Amygdala (tissue), 56 donors: ENCODE results near the gene PTEN.
"Not testable (repeated sequence)": the region's sequence is repeated elsewhere in the genome, so short reads cannot be mapped to it uniquely, and the experiment has no call there.

Experiments
- DNase-seq, 56 donors: peaks; one replicate each; lab custom pipeline; 2025; lab: John Stamatoyannopoulos, UW

The PTEN gene

DNA sequence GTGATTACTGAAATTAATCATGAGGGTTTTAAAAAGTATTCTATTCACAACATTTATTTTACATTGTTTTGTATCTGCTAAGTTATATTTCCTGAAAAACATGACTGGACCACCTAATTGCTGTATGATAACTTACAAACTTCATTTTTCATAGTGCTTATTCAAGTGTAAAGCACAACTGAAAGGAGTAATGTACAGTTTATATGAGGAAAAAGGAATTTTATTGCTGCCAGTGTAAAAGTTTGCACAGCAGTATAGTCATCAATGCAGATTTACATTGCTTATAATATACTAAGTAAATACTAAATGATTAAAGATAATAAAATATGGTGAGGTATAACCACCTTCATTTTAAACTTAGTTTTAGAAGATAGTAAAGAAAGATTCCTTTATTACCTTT is 4.0 kb downstream of the PTEN start:
- DNase-seq: no peak

DNA sequence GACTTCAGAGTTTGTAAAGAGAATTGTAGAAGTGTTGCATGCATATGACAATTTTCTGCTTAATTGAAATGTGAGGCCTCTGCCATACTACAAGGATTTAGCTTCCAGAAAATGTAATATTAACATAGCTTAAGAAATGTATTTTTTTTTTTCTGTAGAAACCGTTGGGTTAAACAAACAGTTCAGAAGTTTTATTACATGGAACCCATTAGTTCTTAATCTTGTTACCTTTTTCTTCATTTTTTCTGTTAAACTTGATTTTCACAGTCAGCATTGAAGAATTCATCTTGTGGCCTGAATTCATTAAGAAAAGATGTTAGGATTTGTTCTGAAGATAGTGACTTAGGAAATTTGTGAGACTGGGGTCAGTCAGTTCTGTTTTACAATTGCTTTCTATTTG is 4.9 kb downstream of the PTEN start:
- no peak for DNase-seq

DNA sequence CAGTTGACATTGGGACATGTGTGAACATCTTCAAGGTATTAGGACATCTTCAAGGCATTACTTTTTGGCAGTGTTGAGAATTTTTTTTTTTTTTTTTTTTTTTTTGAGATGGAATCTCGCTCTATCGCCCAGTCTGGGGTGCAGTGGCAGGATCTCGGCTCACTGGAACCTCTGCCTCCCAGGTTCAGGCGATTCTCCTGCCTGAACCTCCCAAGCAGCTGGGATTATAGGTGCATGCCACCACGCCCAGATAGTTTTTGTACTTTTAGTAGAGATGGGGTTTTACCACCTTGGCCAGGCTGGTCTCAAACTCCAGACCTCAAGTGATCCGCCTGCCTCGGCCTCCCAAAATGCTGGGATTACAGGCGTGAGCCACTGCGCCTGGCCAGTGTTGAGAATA is 5.7 kb downstream of the PTEN start:
- DNase-seq: not testable (repeated sequence)

DNA sequence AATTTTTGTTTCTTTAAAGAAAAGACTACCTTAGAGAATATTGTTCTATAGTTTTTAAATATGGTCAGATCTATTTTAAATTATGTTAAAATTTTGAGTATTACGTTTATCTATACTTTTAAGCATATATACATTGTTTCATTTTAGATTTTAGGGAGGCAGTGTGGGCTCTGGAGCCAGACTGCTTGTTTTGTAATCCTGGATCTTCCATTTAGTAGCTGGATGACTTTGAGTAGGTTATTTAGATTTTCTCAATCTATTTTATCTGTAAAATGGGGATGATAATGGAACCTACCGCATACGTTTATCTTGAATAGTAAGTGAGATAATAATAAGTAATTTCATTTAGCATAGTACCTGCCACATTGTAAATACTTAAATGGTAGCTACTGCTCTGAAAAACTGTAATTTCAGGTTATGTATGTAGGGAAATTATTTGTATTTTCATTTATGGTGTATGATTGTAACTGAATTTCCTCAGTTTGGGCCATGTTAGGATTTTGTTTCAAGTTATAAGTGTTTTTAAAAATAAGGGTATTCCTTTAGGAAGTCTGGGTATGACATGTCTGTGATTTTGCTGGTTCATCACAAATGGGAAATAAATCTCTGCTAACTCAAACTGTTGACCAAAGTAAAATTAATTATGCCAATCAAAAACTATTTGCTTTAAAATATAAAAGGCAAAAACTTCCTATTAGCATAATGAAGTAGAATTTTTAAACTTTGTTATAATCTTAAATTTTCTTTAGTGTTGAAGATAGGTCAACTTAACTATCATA is 6.5 kb downstream of the PTEN start:
- DNase-seq: no peak

DNA sequence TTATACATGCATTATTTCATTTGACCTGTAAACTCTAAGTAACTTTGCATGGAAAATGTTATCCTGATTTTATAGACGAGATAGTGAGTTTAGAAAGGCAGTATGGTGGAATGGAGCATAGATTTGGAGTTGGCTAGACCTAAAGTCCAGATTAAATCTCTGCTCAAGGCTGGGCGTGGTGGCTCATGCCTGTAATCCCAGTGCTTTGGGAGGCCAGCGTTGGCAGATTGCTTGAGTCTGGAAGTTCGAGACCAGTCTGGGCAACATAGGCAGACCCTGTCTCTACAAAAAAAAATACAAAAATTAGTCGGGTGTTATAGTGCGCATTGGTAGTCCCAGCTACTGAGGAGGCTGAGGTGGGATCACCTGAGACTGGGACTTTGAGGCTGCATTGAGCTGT is 9.4 kb downstream of the PTEN start:
- DNase-seq: no peak

DNA sequence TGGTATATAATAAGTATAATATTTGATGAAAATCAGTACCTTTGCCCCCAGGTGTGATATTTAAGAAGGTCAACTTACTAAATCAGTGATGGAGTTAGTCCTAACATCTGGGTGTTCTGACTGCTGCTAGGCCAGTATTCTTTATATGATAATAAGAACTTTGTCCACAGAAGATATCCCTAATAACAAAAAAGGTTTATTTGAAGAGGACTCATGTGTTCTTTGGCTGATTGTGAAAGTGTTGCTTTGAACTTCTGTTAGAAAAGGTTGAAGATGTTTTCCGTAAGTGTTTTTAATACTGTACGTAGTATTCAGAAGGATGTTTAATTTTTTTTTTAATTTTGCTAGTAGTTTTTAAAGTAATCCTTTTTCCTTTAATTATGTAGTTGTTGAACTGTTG is 10.2 kb downstream of the PTEN start:
- DNase-seq: no peak

DNA sequence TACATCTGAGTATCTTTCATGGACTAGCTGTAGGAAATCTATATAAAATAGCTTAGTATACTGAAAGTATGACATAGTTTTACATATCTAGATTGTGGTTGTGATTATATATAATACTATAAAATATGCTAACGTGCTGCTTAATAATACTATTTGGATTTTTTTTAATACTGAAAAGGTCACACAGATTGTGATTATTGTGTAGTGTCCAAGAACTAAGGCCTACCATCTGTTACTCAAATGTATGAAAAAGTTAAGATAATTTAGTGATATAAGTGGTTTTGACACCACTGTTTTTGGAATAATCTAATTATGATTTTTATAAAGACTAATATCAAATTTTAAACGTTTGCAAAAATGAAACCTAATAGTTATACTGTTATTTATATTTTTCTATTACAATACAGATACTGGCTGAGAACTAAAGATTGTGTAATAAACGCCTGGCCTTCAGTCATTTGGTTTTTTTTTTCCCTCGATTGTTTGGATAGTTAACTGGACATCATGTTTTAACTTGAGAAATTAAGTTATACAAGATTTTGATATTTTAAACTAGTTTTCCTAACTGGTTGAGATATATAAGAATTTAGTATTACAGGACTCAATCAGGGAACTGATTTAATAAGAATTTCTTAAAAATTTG is 12.6 kb downstream of the PTEN start:
- DNase-seq: no peak

DNA sequence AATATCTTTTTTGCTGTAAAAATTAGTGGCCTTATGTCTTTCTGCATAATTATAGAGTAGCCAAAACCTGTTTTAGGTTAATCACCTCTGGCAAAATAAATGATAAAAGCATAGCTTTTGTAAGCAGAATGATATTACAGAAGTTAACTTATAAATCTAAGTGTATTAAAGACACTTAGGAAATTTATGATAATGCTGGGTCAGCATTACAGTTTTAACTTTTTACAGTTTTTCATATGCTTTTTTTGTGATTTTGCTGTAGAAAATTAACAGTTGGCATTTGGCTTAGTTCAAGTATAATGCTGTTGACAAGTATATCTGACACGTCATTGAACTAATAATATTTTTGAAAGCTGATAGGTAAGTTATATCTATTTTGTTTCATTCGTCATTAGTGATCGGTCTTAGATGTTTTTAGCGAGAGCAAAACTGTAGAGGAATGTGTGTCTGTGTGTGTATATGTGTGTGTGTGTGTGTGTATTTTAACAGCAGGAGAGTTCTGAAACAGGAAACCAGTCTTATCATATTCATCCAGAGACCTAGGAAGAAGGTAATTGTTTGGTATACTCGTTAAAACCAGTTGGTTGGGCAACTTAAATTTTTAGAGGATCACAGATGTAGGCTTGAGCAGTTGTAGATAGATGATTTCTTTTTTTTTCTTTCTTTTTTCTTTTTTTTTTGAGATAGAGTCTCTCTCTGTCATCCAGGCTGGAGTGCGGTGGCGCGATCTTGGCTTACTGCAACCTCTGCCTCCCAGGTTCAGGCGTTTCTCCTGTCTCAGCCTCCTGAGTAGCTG is 15.4 kb downstream of the PTEN start:
- DNase-seq: no peak

DNA sequence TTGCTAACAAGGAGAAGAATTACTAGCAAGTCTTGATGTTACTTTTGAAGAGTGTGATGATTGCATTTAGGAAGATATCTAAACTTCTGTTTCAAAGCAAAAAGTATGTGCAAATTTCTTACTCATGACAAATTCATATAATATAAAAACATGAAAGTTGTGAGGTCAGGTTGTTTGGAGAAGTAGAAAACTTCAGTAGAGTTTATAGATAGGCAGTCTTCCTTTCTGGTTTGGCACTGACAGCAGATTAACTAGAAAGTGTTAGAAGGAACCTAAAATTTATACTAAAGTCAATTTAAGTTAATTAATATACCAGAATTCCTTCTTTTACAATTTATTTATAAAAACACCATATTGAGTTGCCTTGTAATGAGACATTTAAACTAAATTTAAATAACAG is 16.9 kb downstream of the PTEN start:
- no peak for DNase-seq

DNA sequence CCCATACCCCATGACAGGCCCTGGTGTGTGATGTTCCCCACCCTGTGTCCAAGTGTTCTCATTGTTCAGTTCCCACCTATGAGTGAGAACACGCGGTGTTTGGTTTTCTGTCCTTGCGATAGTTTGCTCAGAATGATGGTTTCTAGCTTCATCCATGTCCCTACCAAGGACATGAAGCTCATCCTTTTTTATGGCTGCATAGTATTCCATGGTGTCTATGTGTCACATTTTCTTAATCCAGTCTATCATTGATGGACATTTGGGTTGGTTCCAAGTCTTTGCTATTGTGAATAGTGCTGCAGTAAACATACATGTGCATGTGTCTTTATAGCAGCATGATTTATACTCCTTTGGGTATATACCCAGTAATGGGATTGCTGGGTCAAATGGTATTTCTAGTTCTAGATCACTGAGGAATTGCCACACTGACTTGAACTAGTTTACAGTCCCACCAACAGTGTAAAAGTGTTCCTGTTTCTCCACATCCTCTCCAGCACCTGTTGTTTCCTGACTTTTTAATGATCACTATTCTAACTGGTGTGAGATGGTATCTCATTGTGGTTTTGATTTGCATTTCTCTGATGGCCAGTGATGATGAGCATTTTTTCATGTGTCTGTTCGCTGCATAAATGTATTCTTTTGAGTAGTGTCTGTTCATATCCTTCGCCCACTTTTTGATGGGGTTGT is 18.1 kb downstream of the PTEN start:
- DNase-seq: not testable (repeated sequence)

DNA sequence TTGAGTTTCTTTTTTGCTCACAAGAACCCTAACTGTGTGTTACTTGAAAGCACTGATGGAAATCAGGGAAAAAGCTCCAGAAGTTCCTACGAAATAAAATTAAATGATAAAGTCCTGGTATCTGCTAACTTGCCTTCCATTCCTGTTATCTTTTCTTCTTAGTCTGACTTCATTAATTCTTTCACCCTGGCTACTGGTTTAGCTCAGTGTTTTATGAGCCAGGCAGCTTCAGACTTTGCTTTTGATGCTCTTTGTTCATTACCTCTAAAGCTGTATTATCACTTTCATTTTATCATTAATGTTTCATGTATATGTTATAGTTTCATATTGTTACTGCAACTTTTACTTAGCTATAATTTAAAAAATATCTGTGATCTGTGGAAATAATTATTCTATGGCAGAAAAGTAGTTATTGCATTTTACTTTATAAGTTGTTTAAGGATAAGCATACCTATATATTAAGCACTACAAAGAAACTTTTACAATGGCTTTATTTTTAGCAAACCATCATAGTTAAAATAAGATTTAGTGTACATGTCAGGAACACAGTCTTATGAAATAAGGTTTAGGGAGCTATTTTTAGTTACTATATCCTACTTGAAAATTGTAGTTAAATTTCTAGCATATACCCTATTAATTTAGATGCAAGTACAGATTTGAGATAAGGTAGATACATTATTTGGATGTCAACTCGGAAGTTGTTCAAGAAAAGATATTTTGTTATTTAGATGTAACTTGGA is 19.3 kb downstream of the PTEN start:
- no peak for DNase-seq

DNA sequence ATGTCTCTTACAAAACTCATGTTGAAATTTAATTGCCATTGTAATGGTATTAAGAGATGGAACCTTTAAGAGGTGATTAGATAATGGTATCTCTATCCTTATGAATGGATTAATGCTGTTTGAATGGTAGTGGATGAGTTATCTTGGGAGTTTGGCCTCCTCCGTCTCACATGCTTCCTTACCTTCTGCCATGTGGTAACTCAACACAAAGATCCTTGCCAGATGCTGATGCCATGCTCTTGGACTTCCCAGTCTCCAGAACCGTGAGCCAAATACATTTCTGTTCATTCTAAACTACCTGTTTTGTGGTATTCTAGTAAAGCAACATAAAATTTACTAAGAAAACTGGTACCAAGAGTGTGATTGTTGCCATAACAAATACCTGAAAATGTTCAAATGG is 23.2 kb downstream of the PTEN start:
- no peak for DNase-seq

DNA sequence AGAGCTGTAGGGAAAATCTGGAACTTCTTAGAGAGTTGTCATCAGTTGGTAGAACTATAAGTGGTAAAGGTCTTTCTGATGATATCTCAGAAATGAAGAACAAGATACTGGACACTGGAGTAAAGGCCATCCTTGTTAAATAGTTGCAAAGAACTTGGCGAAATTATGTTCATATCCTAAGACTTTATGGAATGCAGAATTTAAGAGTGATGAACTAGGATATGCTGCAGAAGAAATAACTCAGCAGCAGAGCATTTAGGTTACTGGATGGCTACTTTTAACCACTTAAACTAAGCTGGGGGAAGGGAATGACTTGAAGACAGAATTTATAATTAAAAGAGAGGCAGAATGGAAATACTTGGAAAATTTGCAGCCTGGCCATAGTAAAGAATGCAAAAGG is 23.7 kb downstream of the PTEN start:
- no peak for DNase-seq

DNA sequence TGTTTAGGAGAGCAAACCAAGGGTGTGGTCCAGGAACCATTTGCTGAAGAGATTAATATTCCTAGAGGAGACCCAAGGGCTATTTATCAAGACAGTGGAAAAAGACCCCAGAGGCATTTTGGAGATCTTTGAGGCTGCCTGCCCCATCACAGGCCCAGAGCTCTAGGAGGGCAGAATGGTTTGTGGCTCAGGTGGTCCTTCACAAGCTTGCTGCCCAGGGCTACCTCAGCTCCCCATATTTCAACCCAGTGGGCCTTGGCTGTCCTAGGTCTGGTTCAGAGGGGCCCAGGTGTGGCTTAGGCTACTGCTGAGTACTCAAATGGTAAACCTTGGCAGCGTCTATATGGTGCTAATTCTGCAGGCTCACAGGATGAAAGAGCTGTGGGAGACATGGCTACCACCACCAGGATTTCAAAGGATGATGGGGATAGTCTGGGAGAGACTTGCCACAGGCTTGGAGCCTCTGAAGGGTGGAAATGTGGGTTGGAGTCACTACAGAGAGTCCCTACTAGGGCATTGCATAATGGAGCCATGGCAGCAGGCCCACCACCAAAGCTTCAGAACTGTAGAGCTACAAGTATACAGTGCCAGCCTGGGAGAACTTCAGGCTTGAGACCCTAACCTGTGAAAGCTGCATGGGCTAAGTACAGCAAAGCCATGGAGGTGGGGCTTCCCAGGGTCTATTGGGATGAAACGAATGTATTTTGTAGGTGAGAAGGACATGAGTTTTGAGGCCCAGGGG is 24.3 kb downstream of the PTEN start:
- DNase-seq: no peak

DNA sequence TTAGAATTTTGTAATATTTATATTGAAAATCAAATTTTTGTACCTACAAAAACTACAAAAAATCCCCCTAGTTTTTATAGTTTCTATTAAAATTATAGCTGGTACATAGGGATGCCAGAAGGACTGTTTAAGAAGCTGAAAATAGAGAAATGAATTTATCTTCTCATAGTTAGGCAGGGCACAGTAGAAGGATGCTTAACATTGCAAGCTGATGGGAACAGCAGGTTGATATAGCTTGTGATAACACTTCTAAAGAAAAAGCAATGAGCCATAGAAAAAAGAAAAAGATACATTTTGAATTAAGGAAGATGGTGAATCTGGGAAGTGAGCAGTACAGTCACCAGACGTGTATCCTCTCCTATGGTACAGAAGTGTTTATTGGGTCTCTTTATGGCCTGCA is 32.0 kb downstream of the PTEN start:
- no peak for DNase-seq

DNA sequence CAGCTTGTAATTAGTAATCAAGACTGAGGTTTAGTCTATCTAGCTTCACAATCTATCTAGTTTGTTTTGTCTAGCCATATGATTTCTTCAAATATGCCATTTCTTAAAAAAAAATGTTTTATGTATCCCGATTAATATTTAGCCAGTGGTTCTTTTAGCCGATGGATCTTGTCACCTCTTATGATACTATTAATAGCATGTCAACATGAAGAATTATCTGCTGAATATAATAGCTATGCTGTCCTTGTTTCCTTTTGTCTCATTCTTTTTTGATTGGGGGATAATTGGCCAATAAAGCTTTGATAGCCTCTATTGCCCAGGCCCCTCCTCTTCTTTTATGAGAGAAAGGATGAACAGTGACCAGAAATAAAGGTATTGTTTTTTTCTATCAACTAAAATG is 32.8 kb downstream of the PTEN start:
- no peak for DNase-seq

DNA sequence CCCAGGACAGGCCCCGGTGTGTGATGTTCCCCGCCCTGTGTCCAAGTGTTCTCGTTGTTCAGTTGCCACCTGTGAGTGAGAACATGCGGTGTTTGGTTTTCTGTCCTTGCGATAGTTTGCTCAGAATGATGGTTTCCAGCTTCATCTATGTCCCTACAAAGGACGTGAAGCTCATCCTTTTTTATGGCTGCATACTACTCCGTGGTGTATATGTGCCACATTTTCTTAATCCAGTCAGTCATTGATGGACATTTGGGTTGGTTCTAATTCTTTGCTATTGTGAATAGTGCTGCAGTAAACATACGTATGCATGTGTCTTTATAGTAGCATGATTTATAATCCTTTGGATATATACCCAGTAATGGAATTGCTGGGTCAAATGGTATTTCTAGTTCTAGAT is 34.5 kb downstream of the PTEN start:
- not testable (repeated sequence) for DNase-seq

DNA sequence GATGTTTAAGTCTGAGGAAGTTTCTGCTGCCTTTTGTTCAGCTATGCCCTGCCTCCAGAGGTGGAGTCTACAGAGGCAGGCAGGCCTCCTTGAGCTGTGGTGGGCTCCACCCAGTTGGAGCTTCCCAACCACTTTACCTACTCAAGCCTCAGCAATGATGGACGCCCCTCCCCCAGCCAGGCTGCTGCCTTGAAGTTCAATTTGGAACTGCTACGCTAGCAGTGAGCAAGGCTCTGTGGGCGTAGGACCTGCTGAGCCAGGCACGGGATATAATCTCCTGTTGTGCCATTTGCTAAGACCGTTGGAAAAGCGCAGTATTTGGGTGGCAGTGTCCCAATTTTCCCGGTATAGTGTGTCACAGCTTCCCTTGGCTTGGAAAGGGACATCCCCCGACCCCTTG is 40.0 kb downstream of the PTEN start:
- not testable (repeated sequence) for DNase-seq

DNA sequence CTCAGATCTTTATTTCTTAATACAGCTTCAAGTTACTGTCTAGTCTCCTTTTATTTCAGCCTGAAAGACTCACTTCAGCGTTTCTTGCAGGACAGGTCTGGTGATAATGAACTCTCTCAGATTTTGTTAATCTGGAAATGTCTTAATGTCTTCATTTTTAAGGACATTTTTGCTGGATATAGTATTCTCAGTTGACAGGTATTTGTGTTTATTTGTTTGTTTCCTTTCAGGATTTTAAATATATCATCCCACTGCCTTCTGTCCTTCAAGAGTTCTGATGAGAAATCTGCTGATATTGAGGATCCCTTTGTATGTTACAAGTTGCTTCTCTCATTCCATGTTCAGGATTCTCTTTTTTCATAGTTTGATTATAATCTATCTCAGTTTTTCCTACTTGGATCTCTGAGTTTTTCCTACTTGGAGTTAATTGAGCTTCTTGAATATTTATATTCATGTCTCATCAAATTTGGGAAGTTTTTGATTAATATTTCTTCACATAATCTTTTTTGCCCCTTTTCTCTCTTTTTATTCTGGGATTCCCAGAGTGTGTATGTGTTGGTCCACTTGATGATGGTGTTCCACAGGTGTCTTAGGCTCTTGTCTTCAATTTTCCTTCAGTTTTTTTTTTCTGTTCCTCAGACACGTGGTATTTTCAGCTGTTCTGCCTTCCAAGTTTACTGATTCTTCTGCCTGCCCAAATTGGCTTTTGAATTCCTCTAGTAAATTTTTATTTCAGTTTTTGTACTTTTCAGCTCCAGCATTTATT is 49.9 kb downstream of the PTEN start:
- no peak for DNase-seq
